OCI-LY1 (cell line): ENCODE data around the gene HOXA5.

ENCODE experiments used
- H2AFZ ChIP-seq: fragments of 200-600 bp; sonication (generic), shearing (Covaris generic); 2 replicates; pipeline ENCODE4 v1.6.0; 2014; ENCODE audit warnings: antibody characterized with exemption, mild to moderate bottlenecking, low read length
- H3F3A ChIP-seq: fragments of 200-600 bp; sonication (generic), shearing (Covaris generic); 2 replicates; pipeline ENCODE4 v1.6.0; 2014; ENCODE audit warnings: mild to moderate bottlenecking, antibody characterized with exemption, low read length, moderate library complexity; ENCODE audit not compliant: insufficient read depth
- H3K27ac ChIP-seq: fragments of 200-600 bp; sonication (generic); 2 replicates; pipeline ENCODE4 v1.5.1; 2014; ENCODE audit warnings: low read length, mixed run types, mild to moderate bottlenecking, low read depth; ENCODE audit not compliant: poor library complexity, severe bottlenecking
- H3K27me3 ChIP-seq: fragments of 200-600 bp; sonication (generic); 2 replicates; pipeline ENCODE4 v1.6.0; 2014; ENCODE audit warnings: antibody characterized with exemption, mild to moderate bottlenecking, low read length, moderate library complexity; ENCODE audit not compliant: insufficient read depth
- H3K36me3 ChIP-seq: fragments of 200-600 bp; sonication (generic); 2 replicates; pipeline ENCODE4 v1.6.1; 2014; ENCODE audit warnings: mild to moderate bottlenecking, antibody characterized with exemption, low read length, moderate library complexity, mixed read lengths; ENCODE audit not compliant: insufficient read depth
- H3K4me1 ChIP-seq: fragments of 200-600 bp; sonication (generic); 2 replicates; pipeline ENCODE4 v1.5.1; 2014; ENCODE audit warnings: mild to moderate bottlenecking, low read length, moderate library complexity; ENCODE audit not compliant: insufficient read depth, severe bottlenecking
- H3K4me2 ChIP-seq: fragments of 200-600 bp; sonication (generic), shearing (Covaris generic); 2 replicates; pipeline ENCODE4 v1.6.1; 2014; ENCODE audit warnings: low read length
- H3K4me3 ChIP-seq: fragments of 200-600 bp; sonication (generic); 2 replicates; pipeline ENCODE4 v1.5.1; 2014; ENCODE audit warnings: low read length, low read depth, mild to moderate bottlenecking, mixed read lengths; ENCODE audit not compliant: poor library complexity, severe bottlenecking
- H3K79me2 ChIP-seq: fragments of 200-600 bp; shearing (Covaris generic); 2 replicates; pipeline ENCODE4 v1.6.1; 2016; ENCODE audit warnings: mixed run types, low read length, mixed read lengths; ENCODE audit not compliant: insufficient read depth
- H3K9ac ChIP-seq: fragments of 200-600 bp; sonication (generic), shearing (Covaris generic); 2 replicates; pipeline ENCODE4 v1.6.1; 2014; ENCODE audit warnings: mild to moderate bottlenecking, low read length, mixed read lengths
- H3K9me2 ChIP-seq: fragments of 200-600 bp; sonication (generic), shearing (Covaris generic); 2 replicates; pipeline ENCODE4 v1.6.1; 2014; ENCODE audit warnings: low read depth, mild to moderate bottlenecking, low read length, mixed read lengths
- H3K9me3 ChIP-seq: fragments of 200-600 bp; shearing (Covaris generic); 2 replicates; pipeline ENCODE4 v1.6.1; 2014; ENCODE audit warnings: low read length, mixed read lengths
- H4K20me1 ChIP-seq: fragments of 200-600 bp; sonication (generic), shearing (Covaris generic); 2 replicates; pipeline ENCODE4 v1.6.0; 2016; ENCODE audit warnings: mild to moderate bottlenecking, low read length; ENCODE audit not compliant: insufficient read depth
- EZH2 ChIP-seq: fragments of 200-600 bp; sonication (generic), shearing (Covaris generic); IDR thresholded peaks from 2 replicates; pipeline ENCODE4 v1.8.0; 2017; ENCODE audit warnings: borderline replicate concordance, mixed run types, mild to moderate bottlenecking, antibody characterized with exemption, low read length, moderate library complexity, mixed read lengths
- TF ChIP-seq, protein P1 (sequence below): fragments of 200-600 bp; sonication (generic), shearing (Covaris generic); IDR thresholded peaks from 2 replicates; pipeline ENCODE4 v1.5.1; 2017; ENCODE audit warnings: mild to moderate bottlenecking, antibody characterized with exemption, low read length, moderate library complexity, mixed read lengths

Gene HOXA5

DNA sequence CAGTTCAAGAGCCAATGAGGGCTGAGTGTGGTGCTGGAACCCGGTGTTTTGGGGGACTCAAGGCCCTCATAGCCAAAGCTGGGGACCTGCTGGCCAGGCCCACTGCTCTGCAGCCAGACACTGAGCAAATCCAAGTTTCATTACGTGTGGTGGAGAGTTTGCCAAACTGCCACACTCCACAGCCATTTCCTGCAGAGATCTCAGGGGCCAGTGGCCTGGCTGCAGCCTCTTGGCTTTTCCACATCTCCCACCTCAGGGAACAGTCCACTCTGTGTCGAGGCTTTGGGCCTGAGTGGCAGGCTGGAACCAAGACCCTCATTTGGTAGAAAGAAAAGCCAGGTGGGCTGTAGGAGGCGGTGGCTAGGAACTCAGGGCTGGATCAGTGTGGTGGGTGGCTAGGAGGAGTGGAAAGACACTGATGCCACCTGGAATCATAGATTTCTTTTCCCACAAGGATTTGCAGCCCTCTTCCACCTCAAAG, 38.4 kb upstream of the HOXA5 start:
- no peaks in the 10 kb centered on the region for H3K79me2 ChIP-seq
- H3K4me3 ChIP-seq, result no peak overlapping the region
- no peak overlapping the region for H3K9ac ChIP-seq
- TF ChIP-seq EZH2, result no peak
- TF ChIP-seq, protein P1, sequence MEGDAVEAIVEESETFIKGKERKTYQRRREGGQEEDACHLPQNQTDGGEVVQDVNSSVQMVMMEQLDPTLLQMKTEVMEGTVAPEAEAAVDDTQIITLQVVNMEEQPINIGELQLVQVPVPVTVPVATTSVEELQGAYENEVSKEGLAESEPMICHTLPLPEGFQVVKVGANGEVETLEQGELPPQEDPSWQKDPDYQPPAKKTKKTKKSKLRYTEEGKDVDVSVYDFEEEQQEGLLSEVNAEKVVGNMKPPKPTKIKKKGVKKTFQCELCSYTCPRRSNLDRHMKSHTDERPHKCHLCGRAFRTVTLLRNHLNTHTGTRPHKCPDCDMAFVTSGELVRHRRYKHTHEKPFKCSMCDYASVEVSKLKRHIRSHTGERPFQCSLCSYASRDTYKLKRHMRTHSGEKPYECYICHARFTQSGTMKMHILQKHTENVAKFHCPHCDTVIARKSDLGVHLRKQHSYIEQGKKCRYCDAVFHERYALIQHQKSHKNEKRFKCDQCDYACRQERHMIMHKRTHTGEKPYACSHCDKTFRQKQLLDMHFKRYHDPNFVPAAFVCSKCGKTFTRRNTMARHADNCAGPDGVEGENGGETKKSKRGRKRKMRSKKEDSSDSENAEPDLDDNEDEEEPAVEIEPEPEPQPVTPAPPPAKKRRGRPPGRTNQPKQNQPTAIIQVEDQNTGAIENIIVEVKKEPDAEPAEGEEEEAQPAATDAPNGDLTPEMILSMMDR, result no peak
- H3K36me3 ChIP-seq, result no peaks in the 10 kb centered on the region
- no peaks in the 10 kb centered on the region for H4K20me1 ChIP-seq
- no peaks in the 10 kb centered on the region for H3K9me2 ChIP-seq
- H3F3A ChIP-seq, result no peaks in the 10 kb centered on the region
- H3K9me3 ChIP-seq, result no peaks in the 10 kb centered on the region
- peaks cover 18% of the 10 kb centered on the region for H3K27me3 ChIP-seq
- H3K4me1 ChIP-seq, result peaks cover 16% of the 10 kb centered on the region
- H3K4me2 ChIP-seq, result no peak overlapping the region
- no peak overlapping the region for H2AFZ ChIP-seq
- H3K27ac ChIP-seq, result no peak overlapping the region

DNA sequence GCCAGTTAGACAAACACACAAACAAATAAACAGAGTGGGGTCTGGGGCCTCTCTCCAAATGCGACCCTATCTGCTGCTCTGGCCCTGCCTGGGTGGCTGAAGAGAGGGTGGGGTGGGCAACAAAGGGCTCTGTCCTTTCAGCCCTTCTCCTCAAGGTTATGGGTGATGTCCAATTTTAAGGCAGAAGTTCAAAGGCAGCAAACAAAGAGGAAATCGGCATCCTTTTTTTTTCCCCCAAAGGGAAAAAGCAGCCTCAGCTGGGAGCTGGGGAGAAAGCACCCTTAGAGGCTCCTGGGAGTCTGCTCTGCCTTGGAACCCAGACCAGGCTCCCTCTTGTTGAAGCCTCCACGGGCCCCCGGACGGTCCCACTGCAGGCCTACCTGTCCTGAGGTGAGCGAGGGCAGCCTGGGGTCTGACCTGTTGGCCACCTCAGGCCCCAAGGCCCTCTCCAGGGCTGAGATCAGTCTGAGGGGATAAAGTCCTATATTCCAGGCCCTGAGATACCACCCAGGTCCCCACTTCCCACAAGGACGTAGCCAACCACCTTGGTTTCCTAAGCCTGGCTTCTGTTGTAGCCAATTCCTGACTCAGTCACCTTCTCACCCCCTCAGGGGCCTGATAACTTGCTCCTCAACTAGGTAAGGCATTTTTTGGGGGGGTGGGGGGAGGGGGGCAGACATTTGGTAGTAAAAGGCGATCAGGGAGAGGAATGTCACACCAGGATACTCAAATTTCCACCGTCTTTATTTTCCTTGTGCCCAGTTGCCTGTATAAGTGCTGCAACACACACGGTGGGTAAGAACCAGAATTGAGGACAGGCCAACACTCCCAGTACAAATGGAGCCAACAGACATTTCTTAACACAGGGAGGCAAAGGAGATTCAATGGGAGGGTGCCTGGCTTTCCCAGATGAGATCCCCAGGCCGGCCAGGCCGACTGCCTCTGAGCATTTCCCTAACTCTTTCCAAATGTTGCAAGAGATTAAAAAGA, 37.2 kb upstream of the HOXA5 start:
- Histone ChIP-seq H4K20me1 (no peaks in the 10 kb centered on the region), H3K4me3 (no peak overlapping the region), H3K27ac (no peak overlapping the region), H3K79me2 (no peaks in the 10 kb centered on the region), H3K9ac (no peak overlapping the region), H3K4me1 (peaks cover 16% of the 10 kb centered on the region), H3K4me2 (no peak overlapping the region), H3K36me3 (no peaks in the 10 kb centered on the region), H3K27me3 (peaks cover 11% of the 10 kb centered on the region; the same call in 1 of the 2 replicates), H3K9me3 (no peaks in the 10 kb centered on the region), H3F3A (no peaks in the 10 kb centered on the region), H2AFZ (no peak overlapping the region), H3K9me2 (no peaks in the 10 kb centered on the region)
- TF ChIP-seq EZH2, result no peak
- TF ChIP-seq, protein P1, result no peak

DNA sequence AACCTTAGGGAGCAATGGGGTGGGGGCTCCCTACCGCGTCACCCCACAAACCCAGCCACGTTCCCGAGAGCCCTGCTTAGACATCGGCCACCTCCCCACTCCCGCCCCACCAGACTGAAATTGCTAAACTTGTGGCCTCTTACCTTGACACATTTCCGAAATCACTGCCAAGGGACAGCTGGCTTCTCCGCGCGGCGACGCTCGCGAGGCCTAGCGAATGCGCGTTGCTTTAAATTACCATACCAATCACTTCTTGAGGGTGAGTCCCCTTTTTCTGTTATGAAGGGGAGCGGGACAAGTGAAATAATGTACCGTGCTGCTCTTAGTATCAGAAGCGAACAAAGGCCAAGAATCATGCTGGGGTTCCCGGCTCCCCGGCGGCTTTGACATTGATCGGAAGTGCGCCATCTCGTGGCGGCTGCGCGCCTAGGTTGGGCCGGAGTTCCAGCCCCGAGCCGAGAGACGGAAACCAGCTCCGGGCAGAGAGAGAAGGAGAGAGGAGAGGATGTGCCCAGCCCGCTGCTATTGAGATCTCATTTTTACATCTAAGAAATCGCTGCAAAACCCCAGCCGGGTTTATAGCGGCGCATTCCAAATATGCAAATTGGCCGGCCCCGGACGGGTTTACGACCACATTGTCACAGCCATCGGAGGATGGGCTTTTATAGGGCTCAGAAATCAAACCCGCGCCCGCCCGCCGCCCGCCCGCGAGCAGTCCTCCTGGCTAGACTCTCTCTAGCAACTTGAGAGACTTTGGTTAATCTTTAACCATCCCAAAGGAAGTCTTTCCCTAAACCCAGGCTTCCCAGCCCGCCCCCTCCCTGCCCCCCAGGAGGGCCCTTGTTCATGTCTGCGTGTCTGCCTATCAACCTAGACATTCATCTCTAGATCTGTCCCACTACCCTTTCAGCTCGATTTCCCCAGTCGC, 36.3 kb upstream of the HOXA5 start:
- H3K4me2 ChIP-seq, result peak overlapping the region; percentile 42
- no peaks in the 10 kb centered on the region for H4K20me1 ChIP-seq
- peak overlapping the region; percentile 38 for H3K4me3 ChIP-seq
- H2AFZ ChIP-seq, result no peak overlapping the region
- H3K27ac ChIP-seq, result no peak overlapping the region
- H3K27me3 ChIP-seq, result peaks cover 2% of the 10 kb centered on the region; the same call in 1 of the 2 replicates
- no peak overlapping the region for H3K9ac ChIP-seq
- H3K4me1 ChIP-seq, result peaks cover 14% of the 10 kb centered on the region
- no peaks in the 10 kb centered on the region for H3K79me2 ChIP-seq
- H3K9me2 ChIP-seq, result no peaks in the 10 kb centered on the region
- TF ChIP-seq, protein P1, result peak; percentile 99
- TF ChIP-seq EZH2, result no peak
- no peaks in the 10 kb centered on the region for H3K9me3 ChIP-seq
- H3F3A ChIP-seq, result no peaks in the 10 kb centered on the region
- no peaks in the 10 kb centered on the region for H3K36me3 ChIP-seq
